ENCODE measurements around the gene ZNF146.
"Not testable (repeated sequence)": the region's sequence is repeated elsewhere in the genome, so short reads cannot be mapped to it uniquely, and the experiment has no call there.

Gene ZNF146

DNA sequence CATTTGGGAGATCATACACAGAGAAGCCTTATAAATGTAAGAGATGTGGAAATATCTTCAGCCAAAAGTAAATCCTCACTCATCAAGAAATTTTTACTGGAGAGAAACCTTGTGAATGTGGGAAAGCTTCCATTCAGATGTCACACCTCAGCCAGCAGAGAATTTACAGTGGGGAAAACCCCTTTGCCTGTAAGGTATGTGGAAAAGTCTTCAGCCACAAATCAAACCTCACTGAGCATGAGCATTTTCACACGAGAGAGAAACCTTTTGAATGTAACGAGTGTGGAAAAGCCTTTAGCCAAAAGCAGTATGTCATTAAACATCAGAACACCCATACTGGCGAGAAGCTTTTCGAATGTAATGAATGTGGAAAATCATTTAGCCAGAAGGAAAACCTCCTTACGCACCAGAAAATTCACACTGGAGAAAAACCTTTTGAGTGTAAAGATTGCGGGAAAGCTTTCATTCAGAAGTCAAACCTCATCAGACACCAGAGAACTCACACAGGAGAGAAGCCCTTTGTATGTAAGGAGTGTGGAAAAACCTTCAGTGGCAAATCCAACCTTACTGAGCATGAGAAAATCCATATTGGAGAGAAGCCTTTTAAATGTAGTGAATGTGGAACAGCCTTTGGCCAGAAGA is 21.5 kb downstream of the ZNF146 start:
- no peak for DNase-seq (ENCODE audit: low spot score)

DNA sequence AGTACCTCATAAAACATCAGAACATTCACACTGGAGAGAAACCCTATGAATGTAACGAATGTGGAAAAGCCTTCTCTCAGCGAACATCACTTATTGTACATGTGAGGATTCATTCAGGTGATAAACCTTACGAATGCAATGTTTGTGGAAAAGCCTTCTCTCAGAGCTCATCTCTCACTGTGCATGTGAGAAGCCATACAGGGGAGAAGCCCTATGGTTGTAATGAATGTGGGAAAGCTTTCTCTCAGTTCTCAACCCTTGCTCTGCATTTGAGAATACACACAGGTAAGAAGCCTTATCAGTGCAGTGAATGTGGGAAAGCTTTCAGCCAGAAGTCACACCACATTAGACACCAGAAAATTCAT is 22.0 kb downstream of the ZNF146 start:
- DNase-seq (ENCODE audit: low spot score) = no peak

DNA sequence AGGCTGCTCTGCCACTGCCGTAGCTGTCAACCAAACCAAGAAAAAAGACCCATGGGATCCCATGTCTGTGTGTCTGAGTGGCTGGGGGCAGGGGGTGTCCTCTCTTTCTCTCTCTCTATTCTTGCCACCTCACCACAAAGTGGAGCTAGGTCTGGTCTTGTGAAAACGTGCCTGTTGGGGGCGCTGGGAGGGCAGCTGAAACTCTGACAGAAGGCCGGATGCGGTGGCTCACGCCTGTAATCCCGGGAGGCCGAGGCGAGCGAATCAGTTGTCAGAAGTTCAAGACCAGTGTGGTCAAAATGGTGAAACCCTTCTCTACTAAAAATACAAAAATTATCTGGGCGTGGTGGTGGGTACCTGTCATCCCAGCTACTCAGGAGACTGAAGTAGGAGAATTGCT is 29.2 kb downstream of the ZNF146 start:
- DNase-seq (ENCODE audit: low spot score) = no peak

GRCh38 chr19:36245210-36246005 is 30.5 kb downstream of the ZNF146 start:
- no peak for DNase-seq (ENCODE audit: low spot score)

- DNase-seq (ENCODE audit: low spot score) = no peak
Observed at GRCh38 chr19:36246006-36246481, 31.1 kb downstream of the ZNF146 start.

DNA sequence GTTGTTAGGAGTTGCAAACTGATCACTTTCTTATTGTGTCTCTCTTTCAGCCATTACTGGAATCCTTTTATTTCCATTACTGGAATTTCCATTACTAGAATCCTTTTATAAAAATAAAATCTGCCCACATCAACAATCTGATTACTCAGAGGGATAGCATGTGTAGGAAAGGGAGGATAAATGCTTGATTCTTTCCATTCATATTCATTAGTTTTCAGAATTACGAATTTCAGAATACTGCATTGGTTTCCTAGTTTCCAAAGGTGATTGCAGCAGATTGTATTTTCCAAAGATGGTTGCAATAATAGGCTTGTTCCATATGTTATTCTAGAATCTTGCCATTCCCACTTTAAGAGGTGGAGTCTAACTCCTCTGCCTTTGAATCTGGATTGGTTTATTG is 37.1 kb downstream of the ZNF146 start:
- DNase-seq (ENCODE audit: low spot score) = no peak

GRCh38 chr19:36254848-36255247 is 39.9 kb downstream of the ZNF146 start:
- no peak for DNase-seq (ENCODE audit: low spot score)

DNA sequence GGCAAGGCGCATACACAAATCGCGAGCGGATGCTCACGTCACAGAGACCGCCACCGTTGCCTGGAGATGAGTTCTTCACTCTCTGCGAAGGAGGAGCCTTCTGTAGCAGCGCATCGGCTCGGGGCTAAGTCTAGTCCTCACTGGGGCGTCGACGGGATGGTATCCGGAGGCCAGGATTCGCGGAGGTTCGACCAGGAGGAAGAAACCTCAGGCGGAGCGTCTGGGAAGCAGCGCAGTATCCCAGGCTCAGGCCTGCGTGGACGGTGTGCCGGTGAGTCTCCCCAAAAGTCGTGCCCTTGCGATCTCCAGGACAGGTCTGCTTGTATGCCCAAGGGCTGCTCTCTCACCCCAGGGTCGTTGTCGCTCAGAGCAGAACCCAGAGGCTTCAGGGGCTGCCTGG is 40.4 kb downstream of the ZNF146 start:
- no peak for DNase-seq (ENCODE audit: low spot score)

- no peak for DNase-seq (ENCODE audit: low spot score)
Observed at GRCh38 chr19:36256064-36256463, 41.2 kb downstream of the ZNF146 start.

DNA sequence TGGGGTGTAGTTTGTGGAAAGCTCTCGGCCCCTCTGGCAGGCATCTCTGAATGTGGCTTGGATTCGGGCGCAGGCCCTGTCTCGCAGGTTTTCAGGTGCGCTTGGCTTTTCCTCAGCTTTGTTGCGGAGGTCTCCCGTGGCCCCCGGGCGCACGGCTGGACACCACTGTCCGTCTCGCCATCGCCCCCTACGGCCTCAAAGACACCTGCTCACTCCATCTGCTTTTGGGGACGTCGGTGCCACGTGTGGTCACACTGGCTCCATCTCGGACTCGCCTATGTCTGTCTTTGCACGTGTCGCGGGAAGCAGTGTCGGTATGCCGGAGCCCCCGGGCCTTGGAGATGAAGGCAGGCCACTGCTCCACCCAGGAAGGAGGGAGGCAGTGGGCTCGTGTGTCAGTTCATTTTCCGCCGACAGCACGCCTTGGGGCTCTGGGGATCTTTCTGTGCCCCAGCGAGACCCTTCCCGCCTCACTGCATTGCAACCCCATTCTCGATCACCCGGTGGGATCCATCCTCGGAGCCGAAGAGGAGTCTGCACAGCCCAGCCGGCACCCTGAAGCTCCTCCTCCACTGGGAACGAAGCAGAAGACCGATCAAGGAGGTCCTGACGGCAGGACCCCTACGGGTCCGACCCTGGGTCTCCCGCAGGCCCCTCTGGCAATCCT is 42.1 kb downstream of the ZNF146 start:
- DNase-seq (ENCODE audit: low spot score) = no peak

- no peak for DNase-seq (ENCODE audit: low spot score)
Observed at GRCh38 chr19:36257520-36257876, 42.6 kb downstream of the ZNF146 start.

- DNase-seq (ENCODE audit: low spot score) = no peak
Observed at GRCh38 chr19:36258028-36258875, 43.3 kb downstream of the ZNF146 start.

- no peak for DNase-seq (ENCODE audit: low spot score)
Observed at GRCh38 chr19:36259211-36259610, 44.3 kb downstream of the ZNF146 start.

GRCh38 chr19:36265064-36265463 is 50.2 kb downstream of the ZNF146 start:
- no peak for DNase-seq (ENCODE audit: low spot score)

DNA sequence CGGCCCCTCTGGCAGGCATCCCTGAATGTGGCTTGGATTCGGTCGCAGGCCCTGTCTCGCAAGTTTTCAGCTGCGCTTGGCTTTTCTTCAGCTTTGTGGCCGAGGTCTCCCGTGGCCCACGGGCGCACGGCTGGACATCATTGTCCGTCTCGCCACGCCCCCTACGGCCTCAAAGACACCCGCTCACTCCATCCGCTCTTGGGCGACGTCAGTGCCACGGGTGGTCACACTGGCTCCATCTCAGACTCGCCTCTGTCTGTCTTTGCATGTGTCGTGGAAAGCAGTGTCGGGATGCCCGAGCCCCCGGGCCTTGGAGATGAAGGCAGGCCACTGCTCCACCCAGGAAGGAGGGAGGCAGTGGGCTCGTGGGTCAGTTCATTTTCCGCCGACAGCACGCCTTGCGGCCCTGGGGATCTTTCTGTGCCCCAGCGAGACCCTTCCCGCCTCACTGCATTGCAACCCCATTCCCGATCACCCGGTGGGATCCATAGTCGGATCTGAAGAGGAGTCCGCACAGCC is 51.0 kb downstream of the ZNF146 start:
- DNase-seq (ENCODE audit: low spot score) = no peak

GRCh38 chr19:36266375-36266961 is 51.6 kb downstream of the ZNF146 start:
- DNase-seq (ENCODE audit: low spot score) = no peak

DNA sequence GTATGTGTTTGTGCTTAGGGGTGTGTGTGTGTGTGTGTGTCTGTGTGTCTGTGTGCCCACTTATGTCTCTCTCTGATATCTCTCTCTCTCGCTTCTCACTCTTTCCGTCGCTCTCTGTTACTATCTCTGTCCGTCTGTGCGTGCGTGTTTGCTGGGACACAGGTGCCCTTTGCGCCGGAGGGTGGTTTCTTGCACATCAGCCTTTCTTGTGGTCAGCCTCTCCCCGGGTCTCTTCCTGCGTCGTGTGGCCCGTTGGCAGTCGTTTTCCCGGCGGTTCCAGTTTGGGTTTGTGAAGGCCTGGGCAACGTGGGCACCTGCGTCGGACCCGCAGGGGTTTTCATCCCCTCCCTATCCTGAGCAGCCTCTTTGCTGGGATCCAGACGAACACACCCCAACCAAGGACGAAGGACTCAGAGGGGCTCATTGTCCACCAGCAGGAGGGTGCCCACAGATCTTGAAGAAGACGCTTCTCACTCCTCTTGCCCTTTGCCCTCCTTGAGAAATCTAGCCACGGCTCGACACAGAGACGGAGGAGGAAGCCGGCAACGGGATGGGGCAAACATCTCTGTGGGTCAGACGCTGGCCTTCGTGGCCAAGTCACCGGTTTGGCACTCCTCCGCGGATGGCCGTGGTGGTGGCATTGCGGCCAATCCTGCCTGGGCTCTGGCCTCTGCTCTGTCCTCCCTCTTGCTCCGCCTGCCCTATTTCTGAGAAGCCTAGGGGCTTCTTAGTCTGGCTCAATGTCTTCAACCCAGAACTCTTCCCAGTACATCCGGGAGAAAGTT is 52.3 kb downstream of the ZNF146 start:
- no peak for DNase-seq (ENCODE audit: low spot score)

DNA sequence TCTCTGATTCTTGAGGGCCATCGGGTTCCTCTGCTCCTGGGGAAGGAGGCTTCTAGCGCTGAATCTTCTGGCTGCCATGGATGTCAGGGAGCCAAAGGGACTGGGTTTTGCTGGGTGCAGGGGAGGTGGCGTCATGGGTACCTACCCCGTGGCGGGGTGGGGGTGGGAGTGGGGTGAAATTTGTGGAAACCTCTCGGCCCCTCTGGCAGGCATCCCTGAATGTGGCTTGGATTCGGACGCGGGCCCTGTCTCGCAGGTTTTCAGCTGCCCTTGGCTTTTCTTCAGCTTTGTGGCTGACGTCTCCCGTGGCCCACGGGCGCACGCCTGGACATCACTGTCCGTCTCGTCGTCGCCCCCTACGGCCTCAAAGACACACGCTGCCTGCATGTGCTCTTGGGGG is 53.2 kb downstream of the ZNF146 start:
- DNase-seq (ENCODE audit: low spot score) = not testable (repeated sequence)

DNA sequence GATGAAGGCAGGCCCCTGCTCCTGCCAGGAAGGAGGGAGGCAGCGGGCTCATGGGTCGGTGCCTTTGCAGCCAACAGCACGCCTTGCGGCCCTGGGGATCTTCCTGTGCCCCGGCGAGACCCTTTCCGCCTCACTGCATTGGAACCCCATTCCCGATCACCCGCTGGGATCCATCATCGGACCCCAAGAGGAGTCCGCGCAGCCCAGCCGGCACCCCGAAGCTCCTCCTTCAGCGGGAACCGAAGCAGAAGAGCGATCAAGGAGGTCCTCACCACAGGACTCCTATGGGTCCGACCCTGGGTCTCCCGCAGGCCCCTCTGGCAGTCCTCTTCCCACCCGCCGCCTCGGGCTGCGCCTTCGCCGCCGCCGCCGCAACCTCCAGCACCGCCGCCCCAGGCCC is 53.7 kb downstream of the ZNF146 start:
- not testable (repeated sequence) for DNase-seq (ENCODE audit: low spot score)

DNA sequence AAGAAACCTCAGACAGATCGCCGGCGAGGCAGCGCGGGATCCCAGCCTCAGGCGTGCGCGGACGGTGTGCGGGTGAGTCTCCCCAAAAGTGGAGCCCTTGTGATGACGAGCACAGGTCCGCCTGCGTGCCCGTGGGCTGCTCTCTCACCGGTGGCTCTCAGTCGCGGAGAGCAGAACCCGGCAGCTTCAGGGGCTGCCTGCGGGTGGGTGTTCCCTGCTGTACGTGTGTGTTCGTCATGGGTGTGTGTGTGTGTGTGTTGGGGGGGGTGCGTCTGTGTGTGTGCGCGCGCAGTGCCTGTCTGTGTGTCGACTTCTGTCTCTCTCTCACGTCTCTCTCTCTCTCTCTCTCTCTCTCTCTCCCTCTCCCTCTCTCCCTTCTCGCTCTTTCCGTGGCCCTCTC is 54.4 kb downstream of the ZNF146 start:
- not testable (repeated sequence) for DNase-seq (ENCODE audit: low spot score)

Data from kidney capillary endothelial cell (primary cell).